Subcutaneous adipose tissue (tissue), 4 donors: ENCODE results near the gene FLNC. TPM values are rescaled to one million over a fixed set of nuclear protein-coding genes. Genes with fewer than 3 reads are reported as not detected.

Source experiments
- total RNA-seq, 4 donors: library from RNA; depleted of rRNA; stranded (reverse); fragments of >200 nt; gene quantifications; one replicate each; pipeline ENCODE4 v1.1.0, GENCODE V29; 2016
- TF ChIP-seq, protein P1 (sequence below): fragments of 450-650 bp; IDR thresholded peaks from one replicate; pipeline ENCODE4 v1.5.1; 2016; ENCODE audit warnings: low read depth, mild to moderate bottlenecking, control low read depth, antibody characterized with exemption, moderate library complexity

Gene FLNC
- total RNA-seq, 4 donors from 2014 or later, result 3.3 to 10.3 (median 4.8) TPM

DNA sequence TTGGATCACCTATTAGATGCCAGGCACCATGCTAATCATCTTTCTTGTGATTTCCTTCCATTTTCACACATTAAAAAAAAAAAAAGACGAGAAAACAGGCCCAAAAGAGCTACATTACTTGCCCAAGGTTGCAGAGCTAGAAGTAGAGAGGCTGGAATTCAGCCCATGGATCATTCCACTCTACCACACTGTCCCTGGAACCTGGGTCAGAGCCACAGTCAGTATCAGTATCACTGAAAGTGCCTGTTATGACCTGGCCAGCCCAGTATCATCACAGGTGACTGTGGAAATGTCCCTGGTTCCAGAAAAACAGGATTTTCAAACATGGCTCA lies 3.3 kb upstream of the FLNC start:
- TF ChIP-seq, protein P1, sequence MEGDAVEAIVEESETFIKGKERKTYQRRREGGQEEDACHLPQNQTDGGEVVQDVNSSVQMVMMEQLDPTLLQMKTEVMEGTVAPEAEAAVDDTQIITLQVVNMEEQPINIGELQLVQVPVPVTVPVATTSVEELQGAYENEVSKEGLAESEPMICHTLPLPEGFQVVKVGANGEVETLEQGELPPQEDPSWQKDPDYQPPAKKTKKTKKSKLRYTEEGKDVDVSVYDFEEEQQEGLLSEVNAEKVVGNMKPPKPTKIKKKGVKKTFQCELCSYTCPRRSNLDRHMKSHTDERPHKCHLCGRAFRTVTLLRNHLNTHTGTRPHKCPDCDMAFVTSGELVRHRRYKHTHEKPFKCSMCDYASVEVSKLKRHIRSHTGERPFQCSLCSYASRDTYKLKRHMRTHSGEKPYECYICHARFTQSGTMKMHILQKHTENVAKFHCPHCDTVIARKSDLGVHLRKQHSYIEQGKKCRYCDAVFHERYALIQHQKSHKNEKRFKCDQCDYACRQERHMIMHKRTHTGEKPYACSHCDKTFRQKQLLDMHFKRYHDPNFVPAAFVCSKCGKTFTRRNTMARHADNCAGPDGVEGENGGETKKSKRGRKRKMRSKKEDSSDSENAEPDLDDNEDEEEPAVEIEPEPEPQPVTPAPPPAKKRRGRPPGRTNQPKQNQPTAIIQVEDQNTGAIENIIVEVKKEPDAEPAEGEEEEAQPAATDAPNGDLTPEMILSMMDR, result no peak

DNA sequence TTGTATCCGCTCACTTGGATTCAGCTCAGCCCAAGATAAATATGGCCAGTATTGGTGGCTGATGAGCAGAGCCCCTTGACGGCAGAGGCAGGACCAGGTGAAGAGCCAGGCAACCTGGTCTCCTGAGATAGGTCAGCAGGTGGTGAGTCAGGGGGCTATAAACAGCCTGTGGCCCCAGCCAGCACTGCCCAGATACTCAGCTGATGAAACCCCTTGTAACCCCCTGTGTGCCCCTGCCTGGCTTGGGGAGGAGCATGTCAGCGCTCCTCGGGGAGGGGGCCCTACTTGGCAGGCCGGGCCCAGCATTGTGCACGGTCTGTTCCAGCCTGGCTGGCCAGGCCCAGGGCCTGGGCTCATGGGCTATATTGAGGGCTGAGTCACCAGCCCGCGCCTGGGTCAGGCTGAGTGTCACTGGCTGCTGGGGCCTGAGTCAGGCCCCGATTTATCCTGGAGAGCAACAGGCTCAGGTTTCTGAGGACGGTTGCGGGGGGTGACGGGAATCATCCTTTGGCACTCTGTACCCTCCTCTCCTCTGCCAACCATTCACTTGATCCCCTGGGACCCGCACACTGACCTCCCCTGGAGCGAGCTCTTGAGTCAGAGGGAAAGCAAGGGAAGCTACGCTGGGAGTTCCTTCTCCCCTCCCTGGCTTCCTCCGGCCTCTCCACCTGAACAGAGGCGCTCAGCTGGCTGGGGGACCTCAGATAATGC lies 2.8 kb upstream of the FLNC start:
- TF ChIP-seq, protein P1, result no peak

DNA sequence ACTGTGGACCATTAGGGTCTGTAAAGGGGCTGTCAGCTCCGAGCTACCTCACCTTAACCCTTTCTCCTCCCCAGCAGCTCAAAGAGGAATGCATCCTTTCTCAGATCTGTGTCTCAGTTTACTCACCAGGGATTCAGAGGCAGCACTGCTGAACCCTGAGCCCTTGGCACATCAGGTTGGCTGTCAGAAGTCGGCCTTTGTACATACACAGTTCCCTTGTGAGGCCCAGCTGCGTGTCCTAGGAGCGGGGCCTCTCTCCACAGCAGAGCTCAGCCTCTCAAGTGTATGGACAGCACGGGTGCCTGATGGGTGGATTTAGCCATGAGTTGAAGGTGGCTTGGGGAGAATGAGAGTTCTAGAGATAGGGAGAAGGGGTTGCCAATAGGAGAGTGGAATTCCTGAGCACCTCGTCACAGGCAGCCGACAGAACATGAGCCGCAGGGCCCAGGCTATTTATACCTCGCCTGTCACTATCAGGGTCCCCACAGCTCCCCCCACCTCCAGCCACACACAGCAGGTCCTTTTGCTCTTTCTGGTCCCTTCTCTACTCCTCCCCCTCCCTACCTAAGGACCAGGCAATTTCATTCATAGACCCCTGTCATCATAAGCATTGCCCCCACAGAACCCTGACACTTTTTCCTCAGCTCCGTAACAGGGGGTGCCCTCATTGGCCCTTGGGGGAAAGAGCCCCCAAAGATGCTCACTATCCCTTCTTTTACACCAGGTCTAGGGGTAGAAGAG lies 2.1 kb upstream of the FLNC start:
- TF ChIP-seq, protein P1, result no peak

DNA sequence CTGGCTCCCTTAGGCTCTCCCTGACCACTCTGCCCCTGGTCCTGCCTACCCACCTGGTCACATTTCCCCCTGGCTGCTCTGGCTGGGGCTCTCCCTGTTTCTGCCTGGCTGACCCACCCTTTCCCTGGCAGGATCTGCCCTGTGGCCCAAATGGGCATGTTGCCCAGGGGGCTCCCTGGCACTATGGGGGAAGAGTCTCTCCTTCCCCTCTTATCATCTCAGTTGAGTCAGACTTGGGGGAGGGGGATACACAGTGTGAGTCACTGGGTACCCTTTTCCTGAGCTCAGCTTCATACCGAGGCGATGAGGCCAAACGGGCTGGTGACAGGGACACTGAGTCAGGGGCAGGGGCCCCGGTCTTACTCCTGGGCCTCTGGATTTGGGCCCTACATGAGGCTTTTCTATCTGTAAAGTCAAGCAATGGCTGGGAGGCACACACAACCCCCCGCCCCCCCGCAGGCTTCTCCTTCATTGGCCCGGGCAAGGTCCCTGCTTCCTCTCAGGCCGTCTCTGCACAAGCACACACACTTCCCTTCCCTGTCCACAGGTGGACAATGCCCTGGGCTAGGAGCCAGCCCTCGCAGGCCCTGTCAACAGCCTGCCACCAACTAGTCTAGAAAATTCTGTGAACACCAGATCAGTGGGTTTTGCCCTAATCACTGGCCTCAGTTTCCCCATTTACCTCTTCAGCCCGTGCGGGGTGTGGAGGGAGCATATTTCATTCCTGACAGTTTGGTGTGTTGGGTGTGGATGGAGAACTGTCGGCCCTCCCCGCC lies 627 bp upstream of the FLNC start:
- TF ChIP-seq, protein P1, result no peak

DNA sequence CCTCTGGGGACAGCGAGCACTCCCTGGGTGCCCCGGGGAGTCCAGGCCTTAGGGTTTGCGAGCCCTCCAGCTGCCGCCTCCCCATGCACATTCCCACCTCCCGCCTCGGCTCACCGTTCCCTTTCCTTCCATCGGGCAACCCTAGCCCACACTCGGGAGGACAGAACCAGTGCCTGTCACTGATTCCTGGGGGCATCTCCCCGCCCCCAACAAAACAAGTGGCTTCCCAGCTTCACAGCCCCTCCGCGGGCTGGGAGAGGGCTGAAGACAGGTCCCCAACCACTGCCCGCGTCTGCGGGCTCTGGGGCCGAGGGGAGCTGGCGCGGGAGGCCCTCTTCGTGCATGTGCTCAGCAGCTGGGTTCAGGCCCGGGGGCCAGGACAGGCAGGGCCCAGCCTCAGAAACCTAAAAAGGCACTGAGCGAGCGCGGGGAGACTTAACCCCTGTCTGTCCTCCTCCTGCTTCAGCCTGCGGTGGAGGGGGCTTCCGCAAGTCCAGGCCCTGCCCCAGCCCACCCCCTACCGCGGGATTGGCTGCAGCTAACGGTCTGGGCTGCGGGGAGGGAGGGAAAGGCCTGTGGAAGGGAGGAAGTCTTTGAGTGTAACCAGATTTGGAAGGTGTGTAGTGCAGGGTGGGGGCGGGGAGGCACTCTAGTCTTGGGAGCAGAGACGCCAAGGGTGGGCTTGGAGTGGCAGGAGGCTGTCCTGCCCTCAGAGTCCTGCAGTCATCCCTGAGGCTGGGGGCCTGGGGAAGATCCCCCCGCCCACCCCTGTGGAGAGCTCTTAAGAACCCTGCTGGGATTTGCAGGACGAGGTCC lies 1.2 kb downstream of the FLNC start:
- TF ChIP-seq, protein P1, result no peak

DNA sequence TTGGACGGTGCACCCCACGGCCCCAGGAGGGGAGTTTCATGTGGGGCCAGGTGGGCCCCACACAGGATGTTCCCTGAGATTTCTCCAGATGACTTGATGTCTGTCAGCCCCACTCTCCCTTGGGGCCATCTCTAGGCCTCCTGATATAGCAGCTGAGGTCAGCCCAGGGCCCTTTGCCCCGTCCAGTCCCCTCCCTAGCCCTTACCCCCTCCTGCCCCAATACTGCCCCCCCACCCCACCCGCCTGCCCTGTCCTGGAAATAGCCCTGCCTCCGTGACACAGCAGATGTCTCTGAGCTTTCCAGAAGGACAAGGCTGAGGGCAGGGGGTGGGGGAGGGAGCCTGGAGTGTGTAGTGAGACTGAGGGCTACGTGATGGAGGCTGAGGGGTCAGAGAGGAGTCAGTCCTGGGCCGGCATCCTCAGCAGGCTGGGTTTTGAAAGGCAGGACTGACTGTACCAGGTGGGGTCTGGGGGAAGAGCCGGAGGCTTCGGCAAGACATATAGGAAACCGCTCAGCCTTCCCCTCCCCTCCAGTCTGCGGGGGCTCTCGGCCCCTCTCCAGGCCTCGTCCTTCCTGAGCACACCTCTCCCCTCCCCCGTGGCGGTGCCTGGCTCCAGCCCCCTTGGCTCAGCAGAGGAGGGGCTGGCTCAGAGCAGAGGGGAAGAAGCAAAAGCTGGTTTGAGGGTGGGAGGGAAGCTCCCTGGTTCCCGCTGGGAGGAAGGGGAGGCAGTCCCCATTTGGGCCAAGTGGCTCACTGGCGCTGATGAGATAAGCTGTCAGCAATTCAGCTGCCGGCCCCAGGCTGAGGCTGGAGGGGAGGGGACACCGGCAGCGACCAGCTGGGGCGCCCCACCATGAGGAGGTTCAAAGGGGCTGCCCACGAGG lies 2.0 kb downstream of the FLNC start:
- TF ChIP-seq, protein P1, result no peak
